Nephron (organoid): ENCODE measurements around the gene KIAA0825.

Experiments used
- H3K27ac Mint-ChIP-seq, 3 experiments: 2 replicates each; pipeline ENCODE4 v1.8.0; 2020; ENCODE audit warnings: mixed read lengths in 3 of 3, mild to moderate bottlenecking in 2 of 3, moderate library complexity in 1 of 3
- H3K27me3 Mint-ChIP-seq: 2 replicates; pipeline ENCODE4 v1.8.0; 2021; ENCODE audit warnings: low read depth, mild to moderate bottlenecking, moderate library complexity, mixed read lengths
- H3K36me3 Mint-ChIP-seq: 2 replicates; pipeline ENCODE4 v1.8.0; 2020; ENCODE audit warnings: low read depth, mixed read lengths
- H3K4me1 Mint-ChIP-seq: 2 replicates; pipeline ENCODE4 v1.8.0; 2020; ENCODE audit warnings: mixed read lengths
- H3K4me3 Mint-ChIP-seq, 3 experiments: 2 replicates each; pipeline ENCODE4 v1.8.0; 2020; ENCODE audit warnings: mild to moderate bottlenecking in 3 of 3, mixed read lengths in 3 of 3, moderate library complexity in 2 of 3
- H3K9me3 Mint-ChIP-seq: 2 replicates; pipeline ENCODE4 v1.8.0; 2020; ENCODE audit warnings: mixed read lengths
- CTCF ChIP-seq, 3 experiments: fragments of 200-600 bp; sonication (generic); IDR thresholded peaks; one replicate each; pipeline ENCODE4 v1.5.0; 2021; ENCODE audit warnings: antibody characterized with exemption in 3 of 3; ENCODE audit not compliant: unreplicated experiment in 3 of 3

The KIAA0825 gene

GRCh38 chr5:94618493-94619328, at the start of gene KIAA0825, which contains the start of gene SLF1:
Gene KIAA0825 (minus strand): TSS chr5:94618604. CDS start chr5:94537126, 81,478 bp downstream.
Gene SLF1 (plus strand): TSS chr5:94618669. CDS start chr5:94628811, 10,142 bp downstream.
- Mint-ChIP-seq H3K27me3 (no peaks in the 10 kb centered on the region), H3K4me1 (peaks cover 38% of the 10 kb centered on the region), H3K36me3 (no peaks in the 10 kb centered on the region), H3K27ac (peak within 1 kb of the TSS; percentile 86 to 98 (median 87)), H3K4me3 (peak within 1 kb of the TSS; percentile 89 to 98 (median 96)), H3K9me3 (no peaks in the 10 kb centered on the region)
- no peak for TF ChIP-seq CTCF (IDR thresholded peaks at IDR 0.05; ENCODE audit: unreplicated experiment in 3 of 3)

GRCh38 chr5:94667937-94668336, 49.5 kb upstream of the KIAA0825 start:
- no peaks in the 10 kb centered on the region for H3K9me3 Mint-ChIP-seq
- no peaks in the 10 kb centered on the region for H3K27me3 Mint-ChIP-seq
- no peak overlapping the region for H3K4me3 Mint-ChIP-seq
- no peaks in the 10 kb centered on the region for H3K4me1 Mint-ChIP-seq
- H3K36me3 Mint-ChIP-seq = peaks cover 16% of the 10 kb centered on the region
- H3K27ac Mint-ChIP-seq = no peak overlapping the region
- no peak for TF ChIP-seq CTCF (IDR thresholded peaks at IDR 0.05; ENCODE audit: unreplicated experiment in 3 of 3)

- peaks cover 34% of the 10 kb centered on the region for H3K9me3 Mint-ChIP-seq
- TF ChIP-seq CTCF (IDR thresholded peaks at IDR 0.05; ENCODE audit: unreplicated experiment in 3 of 3) = no peak
- H3K4me3 Mint-ChIP-seq = no peak overlapping the region
- no peaks in the 10 kb centered on the region for H3K4me1 Mint-ChIP-seq
- H3K27me3 Mint-ChIP-seq = no peaks in the 10 kb centered on the region
- H3K36me3 Mint-ChIP-seq = peaks cover 59% of the 10 kb centered on the region
- no peak overlapping the region for H3K27ac Mint-ChIP-seq
These were observed 42.7 kb upstream of the KIAA0825 start for GRCh38 chr5:94661086-94661485.

GRCh38 chr5:94660506-94660905, 42.1 kb upstream of the KIAA0825 start:
- H3K4me3 Mint-ChIP-seq = no peak overlapping the region
- H3K36me3 Mint-ChIP-seq = peaks cover 62% of the 10 kb centered on the region
- H3K9me3 Mint-ChIP-seq = peaks cover 40% of the 10 kb centered on the region
- H3K27ac Mint-ChIP-seq = no peak overlapping the region
- no peak for TF ChIP-seq CTCF (IDR thresholded peaks at IDR 0.05; ENCODE audit: unreplicated experiment in 3 of 3)
- H3K27me3 Mint-ChIP-seq = no peaks in the 10 kb centered on the region
- H3K4me1 Mint-ChIP-seq = no peaks in the 10 kb centered on the region

- no peak overlapping the region for H3K4me3 Mint-ChIP-seq
- no peak for TF ChIP-seq CTCF (IDR thresholded peaks at IDR 0.05; ENCODE audit: unreplicated experiment in 3 of 3)
- H3K36me3 Mint-ChIP-seq = peaks cover 80% of the 10 kb centered on the region
- H3K27ac Mint-ChIP-seq = no peak overlapping the region
- no peaks in the 10 kb centered on the region for H3K27me3 Mint-ChIP-seq
- peaks cover 52% of the 10 kb centered on the region for H3K9me3 Mint-ChIP-seq
- H3K4me1 Mint-ChIP-seq = no peaks in the 10 kb centered on the region
These were observed 39.9 kb upstream of the KIAA0825 start for GRCh38 chr5:94658272-94658671.

- no peaks in the 10 kb centered on the region for H3K27me3 Mint-ChIP-seq
These were observed 31.5 kb upstream of the KIAA0825 start for GRCh38 chr5:94649874-94650273.

More at GRCh38 chr5:94649874-94650273, 31.5 kb upstream of the KIAA0825 start:
- peaks cover 28% of the 10 kb centered on the region for H3K36me3 Mint-ChIP-seq
- H3K9me3 Mint-ChIP-seq = peaks cover 12% of the 10 kb centered on the region
- H3K4me1 Mint-ChIP-seq = no peaks in the 10 kb centered on the region
- no peak for TF ChIP-seq CTCF (IDR thresholded peaks at IDR 0.05; ENCODE audit: unreplicated experiment in 3 of 3)
- no peak overlapping the region for H3K27ac Mint-ChIP-seq
- no peak overlapping the region for H3K4me3 Mint-ChIP-seq
